Measurements from ENCODE around the gene SREK1.

Gene SREK1

DNA sequence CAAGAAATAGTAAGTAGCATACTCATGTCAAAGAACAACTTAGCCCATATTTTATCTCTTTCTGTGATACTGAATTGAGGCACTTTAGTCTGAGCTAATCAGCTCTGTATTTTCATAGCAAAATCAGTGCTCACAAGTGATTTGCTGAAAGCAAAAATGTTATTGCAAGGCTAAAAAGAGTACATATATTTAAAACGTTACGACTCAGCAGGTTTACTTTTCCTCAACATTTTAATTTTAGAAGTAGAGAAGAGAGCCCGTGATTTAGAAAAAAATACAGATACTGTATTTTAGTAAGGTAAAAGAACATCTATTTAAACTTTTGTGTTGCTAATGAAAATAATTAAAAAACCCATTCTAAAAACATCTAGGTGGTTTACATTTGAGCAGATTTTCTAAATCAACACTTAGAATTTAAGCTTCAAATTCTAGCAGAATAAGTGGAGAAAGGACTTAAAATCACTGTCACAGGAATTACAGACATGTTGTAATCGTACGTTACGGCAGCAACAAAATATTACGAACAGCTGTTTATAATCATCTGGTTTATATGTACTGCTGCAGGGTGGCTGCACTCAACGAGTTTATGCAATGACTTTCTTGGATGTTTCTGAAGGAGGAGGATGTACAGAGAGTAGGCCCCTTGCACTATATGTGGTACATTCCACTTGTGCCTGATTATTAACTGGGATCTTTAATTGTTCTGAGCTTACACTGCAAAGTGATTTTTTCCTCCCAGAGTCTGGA lies 20.1 kb downstream of the SREK1 start:
- no peak for DNase-seq

DNA sequence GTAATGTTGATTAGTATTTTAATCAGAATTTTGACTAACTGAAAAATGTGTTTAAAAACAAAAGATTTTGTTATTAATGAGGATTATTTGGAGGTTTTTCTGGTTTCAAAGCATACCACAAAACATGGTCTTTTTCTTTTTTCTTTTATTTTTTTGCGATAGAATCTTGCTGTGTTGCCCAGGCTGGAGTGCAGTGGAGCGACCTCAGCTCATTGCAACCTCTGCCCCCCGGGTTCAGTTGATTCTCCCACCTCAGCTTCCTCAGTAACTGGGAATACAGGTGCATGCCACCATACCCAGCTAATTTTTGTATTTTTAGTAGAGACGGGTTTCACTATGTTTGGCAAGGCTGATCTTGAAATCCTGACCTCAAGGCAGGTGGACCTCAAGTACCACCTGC lies 24.1 kb downstream of the SREK1 start:
- DNase-seq, result no peak

DNA sequence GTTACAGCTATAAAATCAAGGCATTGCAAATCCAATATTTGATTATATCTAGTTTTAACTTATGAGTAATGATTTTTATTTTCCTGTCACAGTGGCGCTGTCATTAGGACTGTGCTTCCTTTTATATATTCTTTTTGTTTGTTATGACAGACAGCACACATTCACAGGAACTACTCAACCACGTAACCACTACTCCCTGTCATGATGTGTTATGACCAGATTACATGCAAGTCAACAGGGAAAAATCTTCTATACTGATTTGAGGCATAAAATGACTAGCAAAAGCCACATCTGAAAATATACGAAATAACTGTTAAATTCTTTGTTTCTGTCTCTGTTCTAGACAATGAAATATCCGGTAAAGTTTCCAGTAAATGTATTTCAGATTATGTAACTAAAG lies 25.4 kb downstream of the SREK1 start:
- no peak for DNase-seq

DNA sequence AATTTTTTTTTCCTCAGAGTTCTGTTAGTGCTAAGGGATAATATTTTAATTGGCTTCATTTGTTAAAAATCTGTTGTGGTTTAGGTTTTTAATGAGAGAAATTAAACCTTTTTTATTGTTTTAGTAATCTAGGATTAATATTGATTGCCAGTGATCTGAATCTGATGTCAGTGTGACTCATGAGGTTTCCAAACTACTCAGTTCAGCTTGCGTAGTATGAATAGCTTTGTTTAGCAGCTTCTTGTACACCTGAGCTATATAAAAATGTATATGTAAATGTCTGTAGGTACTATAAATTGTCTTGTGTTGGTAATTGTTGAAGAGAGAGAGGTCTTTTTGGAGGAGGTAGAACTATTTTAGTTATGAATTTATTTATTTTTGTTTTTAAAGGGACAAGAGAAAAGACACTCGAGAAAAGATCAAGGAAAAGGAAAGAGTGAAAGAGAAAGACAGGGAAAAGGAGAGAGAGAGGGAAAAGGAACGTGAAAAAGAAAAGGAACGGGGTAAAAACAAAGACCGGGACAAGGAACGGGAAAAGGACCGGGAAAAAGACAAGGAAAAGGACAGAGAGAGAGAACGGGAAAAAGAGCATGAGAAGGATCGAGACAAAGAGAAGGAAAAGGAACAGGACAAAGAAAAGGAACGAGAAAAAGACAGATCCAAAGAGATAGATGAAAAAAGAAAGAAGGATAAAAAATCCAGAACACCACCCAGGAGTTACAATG lies 26.3 kb downstream of the SREK1 start:
- no peak for DNase-seq

DNA sequence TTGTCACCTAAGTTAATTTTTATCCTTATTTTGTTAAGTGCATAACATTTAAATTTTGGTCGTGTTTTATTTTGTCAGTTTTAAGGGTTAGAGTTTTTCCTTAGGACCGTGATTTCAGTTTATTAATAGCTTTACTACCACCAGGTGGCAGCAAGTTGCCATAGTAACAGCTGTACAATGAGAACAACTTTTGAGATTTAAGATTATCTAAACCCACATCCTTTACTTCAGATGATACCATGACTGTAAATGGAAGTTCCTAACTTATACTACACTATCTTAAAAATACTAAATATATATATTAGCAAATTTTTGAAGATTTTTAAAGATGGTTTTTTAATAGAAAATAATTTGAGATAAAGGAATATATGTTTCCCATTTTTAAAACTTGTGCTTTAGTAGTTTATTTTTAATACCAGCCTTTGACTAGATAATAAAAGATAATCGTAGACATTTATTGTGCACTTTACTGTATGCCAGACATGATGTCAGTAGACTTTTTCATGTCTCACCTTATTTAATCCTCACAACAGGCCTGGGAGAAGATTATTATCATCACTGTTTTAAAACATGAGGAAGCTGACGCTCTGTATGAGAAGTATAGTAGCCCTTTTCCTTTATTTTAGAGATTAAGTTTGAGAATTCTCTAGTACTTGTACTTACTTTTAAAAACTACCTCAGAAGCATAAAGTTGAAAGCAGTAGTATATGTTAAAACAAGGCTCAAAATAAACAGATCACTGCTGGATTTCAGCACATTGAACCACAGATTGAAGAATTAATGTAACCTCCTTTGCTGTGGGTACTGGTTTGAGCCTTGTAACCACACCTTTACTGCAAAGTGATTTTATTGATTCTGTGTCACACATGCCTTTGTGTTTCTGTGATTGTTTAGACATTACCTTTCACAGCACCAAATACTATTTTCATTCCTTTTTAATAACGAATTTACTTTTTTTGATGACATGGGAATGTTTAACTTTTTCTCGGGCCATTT lies 27.5 kb downstream of the SREK1 start:
- DNase-seq, result no peak

DNA sequence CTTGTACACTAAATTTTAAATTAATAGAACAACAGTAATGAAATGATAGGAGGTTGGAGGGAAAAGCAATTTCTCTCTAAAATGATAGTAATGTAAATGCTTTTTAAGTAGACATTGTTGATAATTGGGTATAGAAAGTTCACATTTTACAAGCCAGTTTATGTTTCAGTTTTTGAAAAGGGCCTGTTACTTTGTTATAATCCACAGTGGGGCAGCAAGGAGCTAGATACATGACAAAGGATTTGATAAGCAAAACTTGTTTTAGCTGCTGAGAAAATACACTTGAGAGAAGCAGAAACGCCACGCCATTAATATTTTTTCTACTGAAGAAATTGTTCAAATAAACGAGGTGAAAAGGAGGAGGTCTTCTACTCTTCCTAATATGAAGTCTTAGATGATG lies 30.2 kb downstream of the SREK1 start:
- no peak for DNase-seq

DNA sequence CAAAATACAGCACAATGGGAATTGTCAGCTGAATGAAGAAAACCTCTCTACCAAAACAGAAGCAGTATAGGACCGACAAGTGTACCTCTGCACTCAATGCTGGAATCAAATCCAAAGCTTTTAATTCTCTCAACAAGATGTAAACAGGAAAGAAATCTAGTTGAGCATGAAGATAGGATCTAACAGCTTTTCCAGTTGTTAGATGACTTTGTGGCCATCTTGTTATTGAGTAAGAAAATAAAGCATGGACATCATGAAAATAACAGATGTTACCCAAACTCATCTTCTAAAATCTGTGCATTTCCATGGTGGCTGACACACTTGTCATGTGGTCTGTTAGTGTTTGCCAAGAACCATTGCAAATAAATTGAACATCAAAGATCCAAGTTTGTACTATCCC lies 34.7 kb downstream of the SREK1 start:
- no peak for DNase-seq

DNA sequence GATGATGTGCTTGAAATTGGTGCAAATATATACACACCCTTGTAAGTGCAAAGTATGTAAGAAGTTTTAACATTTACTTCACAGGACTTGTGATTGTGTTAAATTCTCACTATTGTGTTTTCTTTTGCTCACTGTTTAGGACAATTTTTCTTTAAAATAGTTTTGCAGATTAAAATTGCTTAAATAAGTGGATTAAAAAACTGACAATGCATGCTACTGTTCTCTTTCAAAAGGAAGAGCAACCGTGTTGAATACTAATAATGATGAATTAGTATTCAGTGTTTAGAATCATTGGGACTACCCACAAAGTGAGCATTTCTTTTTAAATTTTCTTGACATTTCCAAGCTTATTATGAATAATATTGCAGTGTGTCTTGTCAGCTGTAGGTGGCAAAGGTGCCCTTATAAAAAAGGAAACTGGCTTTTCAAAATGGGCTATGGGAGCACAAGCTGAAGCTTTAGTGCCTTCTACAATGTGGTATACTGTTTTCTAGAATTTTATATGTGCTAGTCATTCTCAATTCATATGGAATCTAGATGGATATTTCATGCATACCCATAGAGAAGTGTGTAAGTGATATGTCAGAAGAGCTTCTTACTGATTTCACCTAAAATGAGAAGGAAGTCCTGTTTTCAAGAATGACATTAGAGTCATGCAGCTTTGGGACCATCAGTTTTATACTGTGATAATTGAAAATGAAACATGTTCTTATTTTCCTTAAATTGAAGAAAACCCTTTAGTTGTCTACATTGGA lies 35.4 kb downstream of the SREK1 start:
- no peak for DNase-seq

DNA sequence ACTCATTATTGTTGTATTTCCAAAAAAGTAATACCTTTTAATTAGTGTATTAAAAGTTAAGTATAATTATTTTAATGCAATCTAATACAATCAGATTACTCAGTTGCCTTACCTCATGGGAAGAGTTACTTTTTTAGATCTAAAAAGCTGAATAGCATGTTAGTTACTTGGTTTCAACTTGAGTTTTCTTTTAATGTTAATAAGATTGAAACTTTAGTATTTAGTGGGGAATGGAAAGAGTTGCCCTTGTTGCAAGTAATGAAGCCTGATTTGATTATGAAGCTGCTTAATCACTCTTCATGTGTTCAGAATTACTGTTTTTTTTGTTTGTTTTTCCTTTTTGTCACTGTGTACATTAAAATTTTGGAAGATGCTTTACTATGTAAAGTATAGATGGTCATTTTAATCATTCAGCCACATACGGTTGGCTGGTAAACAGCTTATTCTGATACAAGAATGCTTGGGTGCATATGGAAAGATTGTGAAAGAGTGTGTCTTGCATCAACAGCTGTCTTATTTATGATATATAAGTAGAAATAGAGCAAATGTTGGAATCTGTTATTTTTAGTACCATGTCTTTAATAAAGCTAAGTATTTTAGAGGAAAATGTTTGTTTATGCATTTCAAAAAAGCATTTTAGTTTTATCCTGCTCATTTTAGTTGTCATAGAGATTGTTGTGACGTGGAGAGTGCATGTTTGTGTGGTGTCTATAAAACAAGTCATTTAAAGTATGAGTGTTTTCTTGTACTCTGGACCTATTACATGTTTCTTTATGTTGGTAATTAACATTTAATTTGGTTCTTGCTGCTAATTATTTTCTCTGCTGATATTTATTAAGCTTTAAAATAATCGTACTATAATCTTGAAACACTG lies 36.4 kb downstream of the SREK1 start:
- no peak for DNase-seq

DNA sequence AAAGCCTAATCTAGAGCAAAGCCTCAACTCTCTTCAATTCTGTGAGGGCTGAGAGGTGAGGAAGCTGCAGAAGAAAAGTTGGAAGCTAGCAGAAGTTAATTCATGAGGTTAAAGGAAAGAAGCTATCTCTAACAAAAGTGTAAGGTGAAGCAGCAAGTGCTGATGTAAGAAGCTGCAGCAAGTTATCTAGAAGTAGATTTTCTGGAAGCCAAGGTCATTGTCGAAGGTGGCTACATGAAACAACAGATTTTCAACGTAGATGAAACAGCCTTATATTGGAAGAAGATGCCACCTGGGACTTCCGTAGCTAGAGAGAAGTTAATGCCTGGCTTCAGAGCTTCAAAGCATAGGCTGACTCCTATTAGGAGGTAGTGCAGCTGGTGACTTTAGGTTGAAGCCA lies 42.0 kb downstream of the SREK1 start:
- DNase-seq, result no peak

DNA sequence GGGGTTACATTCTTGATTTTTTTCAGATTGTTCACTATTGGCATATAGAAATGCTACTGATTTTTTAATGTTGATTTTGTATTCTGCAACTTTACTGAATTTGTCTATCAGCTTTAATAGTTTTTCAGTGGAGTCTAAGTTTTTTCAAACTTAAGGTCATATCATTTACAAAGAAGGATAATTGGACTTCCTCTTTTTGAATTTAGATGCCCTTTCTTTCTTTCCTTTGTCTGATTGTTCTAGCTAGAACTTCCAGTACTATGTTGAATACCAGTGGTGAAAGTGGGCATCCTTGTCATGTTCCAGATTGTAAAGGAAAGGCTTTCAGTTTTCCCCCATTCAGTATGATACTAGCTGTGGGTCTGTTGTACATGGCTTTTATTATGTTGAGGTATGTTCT lies 49.3 kb downstream of the SREK1 start:
- no peak for DNase-seq

DNA sequence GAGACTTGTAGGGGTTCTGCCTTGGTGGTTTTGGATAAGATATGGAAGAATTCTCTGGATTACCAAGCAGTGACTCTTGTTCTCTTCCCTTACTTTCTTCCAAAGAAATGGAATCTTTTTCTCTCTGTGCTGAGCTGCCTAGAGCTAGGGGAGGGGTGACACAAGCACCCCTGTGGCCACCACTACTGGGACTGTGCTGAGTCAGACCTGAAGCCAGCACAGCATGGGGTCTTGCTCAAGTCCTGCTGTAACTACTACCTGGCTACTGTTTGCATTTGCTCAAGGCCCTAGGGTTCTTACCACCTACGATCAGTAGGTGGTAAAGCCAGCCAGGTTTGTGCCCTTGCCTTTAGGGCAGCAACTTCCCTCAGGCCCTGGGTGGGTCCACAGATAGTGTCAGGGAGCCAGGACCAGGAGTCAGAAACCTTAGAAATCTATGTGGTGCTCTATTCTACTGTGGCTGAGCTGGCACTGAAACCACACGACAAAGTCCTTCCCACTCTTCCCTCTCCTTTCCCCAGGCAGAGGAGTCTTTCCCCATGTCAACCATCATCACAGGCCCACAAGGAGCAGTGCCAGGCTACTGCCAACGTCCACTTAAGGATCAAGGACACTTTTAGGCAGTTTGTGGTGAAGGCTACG lies 53.8 kb downstream of the SREK1 start:
- DNase-seq, result no peak

DNA sequence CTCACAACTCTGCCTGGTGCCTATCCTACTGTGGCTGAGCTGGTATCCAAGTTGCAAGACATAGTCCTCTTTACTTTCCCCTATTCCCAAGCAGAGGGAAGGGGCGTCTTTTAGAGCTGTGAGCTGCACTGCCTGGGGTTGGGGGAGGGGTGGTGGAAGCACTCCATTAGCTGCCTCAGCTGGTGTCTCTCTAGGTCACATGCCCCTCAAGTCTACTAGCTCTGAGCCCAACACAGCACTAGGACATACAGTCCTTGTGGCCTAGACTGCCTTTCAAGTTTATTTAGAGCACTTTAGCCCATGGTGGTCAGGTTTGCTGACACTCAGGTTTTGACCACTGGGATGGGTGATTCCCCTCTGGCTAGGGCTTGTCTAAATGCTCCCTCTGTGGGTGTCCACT lies 54.7 kb downstream of the SREK1 start:
- no peak for DNase-seq

DNA sequence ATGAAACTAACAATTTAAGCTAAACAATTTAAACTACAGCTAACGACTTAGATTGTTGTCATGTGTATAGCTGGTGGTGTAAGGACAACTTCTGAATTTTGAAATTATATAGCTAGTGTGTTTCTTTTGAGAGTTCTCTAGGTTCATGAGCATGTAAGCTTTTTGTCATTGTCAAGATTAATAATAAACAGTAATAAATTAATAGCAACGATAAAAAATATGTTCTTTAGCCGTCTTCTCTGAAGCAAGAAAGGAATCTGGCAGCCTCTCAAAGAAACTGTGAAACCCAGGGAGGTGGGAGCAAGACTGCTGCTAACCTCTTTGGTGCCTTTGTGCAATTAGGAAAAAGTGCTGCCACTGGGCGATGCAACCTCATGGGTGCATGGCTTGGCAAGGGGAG lies 59.4 kb downstream of the SREK1 start:
- no peak for DNase-seq

DNA sequence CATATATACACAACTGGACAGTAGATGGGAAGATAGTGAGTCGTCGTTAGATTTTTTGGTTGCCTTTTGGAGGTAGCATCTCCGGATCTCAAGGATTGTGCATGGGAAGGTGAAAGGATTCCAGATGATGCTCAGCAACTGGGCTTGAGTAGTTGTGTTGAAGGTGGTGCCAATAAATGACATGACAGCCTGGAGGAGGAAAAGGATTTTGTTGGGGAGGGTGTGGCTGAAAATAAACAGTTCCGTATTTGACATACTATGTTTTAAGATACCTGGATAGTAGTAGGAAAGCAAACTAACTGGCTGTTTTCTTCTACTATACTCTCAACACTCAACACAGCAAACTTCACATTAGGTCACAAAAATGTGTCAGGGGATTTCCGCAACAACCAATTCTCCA lies 62.4 kb downstream of the SREK1 start:
- DNase-seq, result no peak

DNA sequence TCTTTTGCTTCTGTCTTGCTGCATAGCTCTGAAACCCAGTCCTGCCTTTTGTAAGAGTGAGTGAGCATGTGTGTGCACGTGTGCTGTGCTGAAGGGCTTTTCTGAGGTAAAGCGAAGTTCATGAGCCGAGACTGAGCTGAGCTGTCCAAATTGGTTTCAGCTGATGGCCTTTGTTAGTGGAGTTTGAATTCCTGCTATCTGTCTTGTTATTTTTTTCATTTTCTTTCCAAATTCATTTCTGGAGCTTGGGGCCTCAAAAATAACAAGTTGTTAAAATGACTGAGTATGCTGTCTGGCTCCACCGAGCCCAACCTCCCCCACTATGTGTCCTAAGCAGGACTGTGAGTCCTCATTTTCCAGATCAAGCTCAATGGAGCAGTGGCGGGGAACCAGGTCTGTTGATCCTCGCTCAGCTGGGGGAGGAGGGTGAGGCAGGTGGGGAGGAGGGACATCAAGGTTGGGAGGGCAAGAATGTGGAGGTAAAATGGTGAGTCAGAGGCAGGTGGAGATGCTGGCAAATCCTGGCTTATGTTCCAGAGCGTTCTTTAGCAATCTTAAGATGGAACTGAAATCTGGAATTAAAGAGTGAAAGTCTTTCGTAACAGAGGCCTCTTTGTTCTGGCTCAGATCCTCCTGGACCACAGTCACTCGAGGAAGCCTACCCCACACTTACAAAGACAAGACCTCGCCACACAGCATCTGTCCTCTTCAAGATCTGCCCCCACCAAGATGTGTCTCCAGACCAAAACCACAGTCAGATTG lies 63.9 kb downstream of the SREK1 start:
- DNase-seq, result no peak

DNA sequence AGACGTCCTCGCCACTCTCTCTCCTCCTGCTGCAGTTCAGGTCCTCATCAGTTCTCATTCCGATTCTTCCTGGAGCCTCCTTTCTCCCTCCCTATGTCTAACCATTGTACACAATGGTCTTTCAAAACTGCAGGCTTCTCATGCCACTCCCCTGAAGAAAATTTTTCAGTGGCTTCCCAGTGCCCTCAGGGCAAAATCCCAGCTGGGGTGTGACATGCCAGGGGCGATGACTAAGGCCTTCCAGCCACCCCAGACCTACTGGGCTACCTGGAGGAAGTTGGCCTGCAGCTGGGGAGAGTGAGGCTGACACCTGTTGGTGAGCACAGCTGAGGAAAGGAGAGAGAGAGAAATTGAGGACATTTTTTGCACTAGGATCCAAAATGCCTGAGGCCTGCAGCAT lies 65.2 kb downstream of the SREK1 start:
- DNase-seq, result no peak

DNA sequence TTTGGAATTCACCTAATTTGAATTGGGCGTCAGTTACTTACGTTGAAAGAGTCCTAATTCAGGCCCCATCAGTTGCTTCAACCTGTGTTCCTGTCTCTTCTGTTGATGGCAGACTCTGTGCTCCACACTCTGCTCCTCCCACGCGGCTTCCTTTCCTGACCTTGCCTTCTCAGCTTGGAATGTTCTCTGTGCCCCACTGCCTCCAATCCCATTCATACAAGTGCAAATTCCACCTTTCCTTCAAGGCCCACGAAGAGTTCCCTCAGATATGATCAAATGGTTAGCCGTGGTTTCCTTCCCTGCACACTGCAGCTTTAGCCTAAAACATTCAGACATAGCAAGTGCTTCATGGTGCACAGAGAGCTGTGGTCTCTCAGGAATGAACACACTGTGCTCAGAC lies 65.7 kb downstream of the SREK1 start:
- DNase-seq, result no peak

DNA sequence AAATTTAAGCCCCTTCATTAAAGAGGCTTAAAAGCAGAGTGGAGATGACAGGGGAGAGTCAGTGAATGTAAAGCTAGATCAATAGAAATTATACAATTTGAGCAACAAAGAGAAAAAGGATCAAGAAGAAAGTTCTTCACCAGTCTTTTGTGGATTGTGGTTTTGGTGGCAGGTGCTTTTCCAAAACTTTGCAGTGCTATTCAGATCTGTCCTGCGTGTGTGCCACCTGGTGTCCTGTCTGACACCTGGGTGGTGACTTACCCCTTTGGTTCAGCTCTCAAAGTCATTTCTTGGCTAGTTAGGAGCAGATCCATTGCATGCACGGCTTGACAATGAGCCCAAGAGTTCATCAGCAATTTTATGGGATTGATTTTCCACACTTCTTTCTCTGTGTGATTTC lies 69.4 kb downstream of the SREK1 start:
- no peak for DNase-seq

DNA sequence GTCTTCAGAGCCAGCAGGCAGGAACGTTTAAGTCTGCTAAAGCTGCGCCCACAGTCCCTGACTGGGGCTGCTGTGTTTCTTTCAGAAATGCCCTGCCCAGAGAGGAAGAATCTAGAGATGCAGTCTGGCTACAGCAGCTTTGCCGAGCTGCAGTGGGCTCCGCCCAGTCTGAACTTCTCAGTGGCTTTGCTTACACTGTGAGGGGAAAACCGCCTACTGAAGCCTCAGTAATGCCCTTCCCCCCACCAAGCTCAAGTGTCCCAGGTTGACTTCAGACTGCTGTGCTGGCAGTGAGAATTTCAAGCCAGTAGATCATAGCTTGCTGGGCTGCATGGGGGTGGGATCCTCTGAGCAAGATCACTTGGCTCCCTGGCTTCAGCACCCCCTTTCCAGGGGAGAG lies 78.4 kb downstream of the SREK1 start:
- DNase-seq, result no peak

All from activated CD8-positive, alpha-beta memory T cell treated with anti-CD3 and anti-CD28 coated beads for 24 hours (primary cell).